Body of pancreas (tissue), 4 donors: Measurements from ENCODE around the gene MS4A7. TPM values are rescaled to one million over a fixed set of nuclear protein-coding genes. Genes with fewer than 3 reads are reported as not detected.

ENCODE experiments used
- ATAC-seq: fragments of 150-250 bp; one replicate; pipeline ENCODE4 v1.9.1; 2016
- DNase-seq, 4 donors: peaks; one replicate each; pipeline ENCODE4 v3.0.0-alpha.2; 2019
- H3K27ac ChIP-seq, 4 donors: fragments of 200-600 bp; sonication (generic); 1 replicate in 3 of 4; 2 replicates in 1 of 4; pipeline versions ENCODE4 v1.5.1 to v1.6.1; 2016 to 2019; ENCODE audit warnings: mild to moderate bottlenecking in 1 of 4, mixed read lengths in 1 of 4, moderate library complexity in 1 of 4
- H3K27me3 ChIP-seq, 2 donors: fragments of 200-600 bp; sonication (generic); one replicate each; pipeline ENCODE4 v1.6.0; 2016; ENCODE audit warnings: mild to moderate bottlenecking in 1 of 2
- H3K36me3 ChIP-seq, 2 donors: fragments of 200-600 bp; sonication (generic); replicated peaks in 1 of 2; 2 replicates each; pipeline ENCODE4 v1.5.1; 2016; ENCODE audit warnings: low read depth in 2 of 2; ENCODE audit not compliant: insufficient read depth in 1 of 2
- H3K4me1 ChIP-seq: fragments of 200-600 bp; sonication (generic); one replicate; pipeline ENCODE4 v1.6.0; 2016
- H3K4me3 ChIP-seq, 2 donors: fragments of 200-600 bp; sonication (generic); 1 replicate in 1 of 2; 2 replicates in 1 of 2; pipeline ENCODE4 v1.5.1; 2016 to 2019
- H3K9me3 ChIP-seq, 3 donors: fragments of 200-600 bp; sonication (generic); 1 replicate in 2 of 3; 2 replicates in 1 of 3; pipeline ENCODE4 v1.5.1; 2016
- CTCF ChIP-seq, 7 experiments: fragments of 450-650 bp in 4 of 7; fragments of 200-600 bp in 3 of 7; sonication (generic) in 3 of 7; IDR thresholded peaks; one replicate each; pipeline ENCODE4 v1.5.1; 2016 to 2019; ENCODE audit warnings: antibody characterized with exemption in 7 of 7
- POLR2A ChIP-seq, 3 donors: fragments of 450-650 bp; IDR thresholded peaks; one replicate each; pipeline ENCODE4 v1.6.1; 2016; ENCODE audit warnings: antibody characterized with exemption in 3 of 3, mild to moderate bottlenecking in 2 of 3
- WGBS, 2 donors: methylation state at CpG; one replicate each; pipeline ENCODE4 v1.1.5; 2017; 5-methylcytosine and 5-hydroxymethylcytosine counted together
- intact Hi-C: fragments of 100-400 bp; cut with DNase I; formaldehyde crosslinking; loops from one replicate; pipeline ENCODE4 v1.15.1; 2023
- total RNA-seq, 2 donors: library from RNA; depleted of rRNA; stranded (reverse); fragments of >200 nt; gene quantifications; one replicate each; pipeline ENCODE4 v1.1.0, GENCODE V29; 2016

Gene MS4A7
- total RNA-seq, 2 donors from 2014 or later: 9.2 to 10.9 TPM

- no peak for ATAC-seq
These were observed 3.0 kb upstream of the MS4A7 start for GRCh38 chr11:60375316-60375715.

GRCh38 chr11:60376601-60377000 is 1.7 kb upstream of the MS4A7 start:
- intact Hi-C loops: no loop called here
- 66 to 92% methylated on average over 3 of the region's 3 CpGs for WGBS, 2 donors
- DNase-seq: no peak
- peaks cover 2% of the 10 kb centered on the region for H3K4me1 ChIP-seq
- no peaks in the 10 kb centered on the region for H3K27me3 ChIP-seq
- H3K4me3 ChIP-seq: no peak overlapping the region
- no peaks in the 10 kb centered on the region for H3K9me3 ChIP-seq
- H3K36me3 ChIP-seq: no peaks in the 10 kb centered on the region
- TF ChIP-seq CTCF (IDR thresholded peaks at IDR 0.05) (no peak), POLR2A (IDR thresholded peaks at IDR 0.05) (no peak)
- H3K27ac ChIP-seq: no peak overlapping the region
- no peak for ATAC-seq

More at GRCh38 chr11:60375316-60375715, 3.0 kb upstream of the MS4A7 start:
- Histone ChIP-seq H3K36me3 (no peaks in the 10 kb centered on the region), H3K27ac (no peak overlapping the region), H3K9me3 (no peaks in the 10 kb centered on the region), H3K27me3 (no peaks in the 10 kb centered on the region), H3K4me1 (peaks cover 14% of the 10 kb centered on the region), H3K4me3 (no peak overlapping the region)
- DNase-seq: no peak
- WGBS, 2 donors: 96 to 98% methylated on average over 3 of the region's 3 CpGs
- intact Hi-C loops: no loop called here
- TF ChIP-seq POLR2A (IDR thresholded peaks at IDR 0.05) (no peak), CTCF (IDR thresholded peaks at IDR 0.05) (no peak)

GRCh38 chr11:60377401-60378136 is 763 bp upstream of the MS4A7 start:
- H3K36me3 ChIP-seq: no peaks in the 10 kb centered on the region
- no peaks in the 10 kb centered on the region for H3K27me3 ChIP-seq
- H3K4me3 ChIP-seq: no peak overlapping the region
- H3K27ac ChIP-seq: peak overlapping the region in 1 of 4 donors; percentile 67
- DNase-seq (peak in 3 of 4 donors; percentile 23 to 79 (median 28)), ATAC-seq (no peak)
- H3K4me1 ChIP-seq: no peaks in the 10 kb centered on the region
- TF ChIP-seq CTCF (IDR thresholded peaks at IDR 0.05) (no peak), POLR2A (IDR thresholded peaks at IDR 0.05) (no peak)
- 75 to 80% methylated on average over 2 of the region's 2 CpGs for WGBS, 2 donors
- no peaks in the 10 kb centered on the region for H3K9me3 ChIP-seq
- intact Hi-C loops: no loop called here

- Histone ChIP-seq H3K9me3 (no peaks in the 10 kb centered on the region), H3K27me3 (no peaks in the 10 kb centered on the region), H3K36me3 (no peaks in the 10 kb centered on the region), H3K4me3 (no peak overlapping the region), H3K27ac (peak overlapping the region in 1 of 4 donors; percentile 13), H3K4me1 (no peaks in the 10 kb centered on the region)
- TF ChIP-seq CTCF (IDR thresholded peaks at IDR 0.05) (no peak), POLR2A (IDR thresholded peaks at IDR 0.05) (no peak)
- ATAC-seq (no peak), DNase-seq (peak in 1 of 4 donors; percentile 41)
- WGBS, 2 donors: 43 to 51% methylated on average over 5 of the region's 5 CpGs
- intact Hi-C loops: no loop called here
These were observed 11.1 kb downstream of the MS4A7 start for GRCh38 chr11:60389279-60389910.
